Measurements from ENCODE around the gene HEG1. TPM values are rescaled to one million over a fixed set of nuclear protein-coding genes. Genes with fewer than 3 reads are reported as not detected.

HEG1 gene
- total RNA-seq, 1 experiment from 2014 or later: 14.6 TPM

GRCh38 chr3:125058959-125059358 is 3.2 kb upstream of the HEG1 start:
- Mint-ChIP-seq H3K4me1 (peaks cover 31% of the 10 kb centered on the region), H3K27ac (no peak overlapping the region), H3K27me3 (ENCODE audit: low read depth) (peaks cover 56% of the 10 kb centered on the region), H3K4me3 (no peak overlapping the region), H3K9me3 (no peaks in the 10 kb centered on the region), H3K36me3 (no peaks in the 10 kb centered on the region)
- POLR2A ChIA-PET: no interaction called here
- CTCF ChIA-PET: interaction anchor here (0.8 kb wide), 1 partner anchor 91 kb away, joined by 4 read pairs; no protein-coding TSS in a partner anchor
- no peak for DNase-seq (ENCODE audit: low spot score)
- peak; percentile 11 for ATAC-seq
- TF ChIP-seq SMAD4 (CRISPR knock-in tag; IDR thresholded peaks at IDR 0.05): no peak
- no peak for TF ChIP-seq IRF1 (CRISPR knock-in tag; IDR thresholded peaks at IDR 0.05)
- TF ChIP-seq RELA (CRISPR knock-in tag; IDR thresholded peaks at IDR 0.05; ENCODE audit: borderline replicate concordance): no peak
- no peak for TF ChIP-seq NFYB (CRISPR knock-in tag; conservative IDR thresholded peaks at IDR 0.05; ENCODE audit: low read depth)
- TF ChIP-seq AR (CRISPR knock-in tag; IDR thresholded peaks at IDR 0.05): no peak
- no peak for TF ChIP-seq ZNF232 (CRISPR knock-in tag; IDR thresholded peaks at IDR 0.05)
- TF ChIP-seq USF2 (CRISPR knock-in tag; IDR thresholded peaks at IDR 0.05): peak; percentile 88
- TF ChIP-seq USF1 (CRISPR knock-in tag; IDR thresholded peaks at IDR 0.05): peak; percentile 87
- no peak for TF ChIP-seq FOXP4 (CRISPR knock-in tag; IDR thresholded peaks at IDR 0.05)

- ChIA-PET CTCF (interaction anchor here (0.8 kb wide), 1 partner anchor 92 kb away, joined by 4 read pairs; no protein-coding TSS in a partner anchor), POLR2A (no interaction called here)
- no peak for TF ChIP-seq HMGXB4 (CRISPR knock-in tag; IDR thresholded peaks at IDR 0.05)
- TF ChIP-seq ZNF423 (CRISPR knock-in tag; IDR thresholded peaks at IDR 0.05): peak; percentile 64
- no peak for TF ChIP-seq ZNF232 (CRISPR knock-in tag; IDR thresholded peaks at IDR 0.05)
- Mint-ChIP-seq H3K27ac (no peak overlapping the region), H3K4me1 (peaks cover 35% of the 10 kb centered on the region), H3K4me3 (no peak overlapping the region), H3K9me3 (no peaks in the 10 kb centered on the region), H3K27me3 (ENCODE audit: low read depth) (peaks cover 60% of the 10 kb centered on the region), H3K36me3 (no peaks in the 10 kb centered on the region)
- DNase-seq (ENCODE audit: low spot score) (no peak), ATAC-seq (no peak)
Measured at GRCh38 chr3:125058529-125058928, 2.7 kb upstream of the HEG1 start.

- no peak overlapping the region for H3K27ac Mint-ChIP-seq
- peaks cover 58% of the 10 kb centered on the region for H3K27me3 Mint-ChIP-seq (ENCODE audit: low read depth)
- DNase-seq (ENCODE audit: low spot score) (no peak), ATAC-seq (no peak)
- H3K9me3 Mint-ChIP-seq: no peaks in the 10 kb centered on the region
- CTCF ChIA-PET: no interaction called here
- H3K4me1 Mint-ChIP-seq: peaks cover 43% of the 10 kb centered on the region
- TF ChIP-seq SOX15 (CRISPR knock-in tag; IDR thresholded peaks at IDR 0.05) (no peak), SMAD3 (CRISPR knock-in tag; IDR thresholded peaks at IDR 0.05; ENCODE audit: borderline replicate concordance) (no peak)
- H3K36me3 Mint-ChIP-seq: no peaks in the 10 kb centered on the region
- POLR2A ChIA-PET: no interaction called here
- peak overlapping the region; percentile 61 for H3K4me3 Mint-ChIP-seq
Measured at GRCh38 chr3:125057186-125057850, 1.5 kb upstream of the HEG1 start.
